Erythroblast (primary cell): Measurements from ENCODE around the gene FILIP1L.

Experiments used
- GATA1 ChIP-seq: IDR thresholded peaks from 2 replicates; pipeline ENCODE4 v1.6.1; 2011; ENCODE audit warnings: low read depth, mild to moderate bottlenecking, control low read depth, low read length, moderate library complexity
- POLR2A ChIP-seq: IDR thresholded peaks from 2 replicates; pipeline ENCODE4 v1.6.1; 2011; ENCODE audit warnings: mild to moderate bottlenecking, low read length

GRCh38 chr3:99799422-99799821, 314.9 kb downstream of the FILIP1L start:
- TF ChIP-seq POLR2A (no peak), GATA1 (no peak)
